ENCODE results near the gene MMP28.

MMP28 gene

GRCh38 chr17:35726127-35726952 lies 69.1 kb downstream of the MMP28 start:
- no peak for DNase-seq (ENCODE audit: low read depth)

- DNase-seq (ENCODE audit: low read depth): no peak
Observed at GRCh38 chr17:35725802-35726126, 69.7 kb downstream of the MMP28 start.

GRCh38 chr17:35725058-35725457 lies 70.4 kb downstream of the MMP28 start:
- no peak for DNase-seq (ENCODE audit: low read depth)

GRCh38 chr17:35723735-35724134 lies 71.7 kb downstream of the MMP28 start:
- DNase-seq (ENCODE audit: low read depth): no peak

GRCh38 chr17:35717475-35717874 lies 78.0 kb downstream of the MMP28 start:
- DNase-seq (ENCODE audit: low read depth): no peak

- no peak for DNase-seq (ENCODE audit: low read depth)
Observed at GRCh38 chr17:35716897-35717465, 78.5 kb downstream of the MMP28 start.

- no peak for DNase-seq (ENCODE audit: low read depth)
Observed at GRCh38 chr17:35716173-35716572, 79.3 kb downstream of the MMP28 start.

Data from activated T-cell treated with anti-CD3 and anti-CD28 coated beads for 24 hours (primary cell).